Astrocyte of the cerebellum (primary cell): ENCODE results near the gene TEX36.

Source experiments
- DNase-seq: peaks from one replicate; pipeline ENCODE4 v3.0.0-alpha.2; 2011; ENCODE audit warnings: low read depth
- H3K4me3 ChIP-seq: 2 replicates; pipeline ENCODE4 v1.5.1; 2011; ENCODE audit warnings: mild to moderate bottlenecking, low read depth, low read length, moderate library complexity
- CTCF ChIP-seq: IDR thresholded peaks from 2 replicates; pipeline ENCODE4 v1.5.1; 2012; ENCODE audit warnings: low read length, low read depth, moderate library complexity, mild to moderate bottlenecking; ENCODE audit errors: missing control alignments
- in situ Hi-C: cut with HindIII; loops from 2 replicates; pipeline ENCODE4 v1.10.0; 2017; ENCODE audit warnings: low sequenced_read_pairs

TEX36 gene

DNA sequence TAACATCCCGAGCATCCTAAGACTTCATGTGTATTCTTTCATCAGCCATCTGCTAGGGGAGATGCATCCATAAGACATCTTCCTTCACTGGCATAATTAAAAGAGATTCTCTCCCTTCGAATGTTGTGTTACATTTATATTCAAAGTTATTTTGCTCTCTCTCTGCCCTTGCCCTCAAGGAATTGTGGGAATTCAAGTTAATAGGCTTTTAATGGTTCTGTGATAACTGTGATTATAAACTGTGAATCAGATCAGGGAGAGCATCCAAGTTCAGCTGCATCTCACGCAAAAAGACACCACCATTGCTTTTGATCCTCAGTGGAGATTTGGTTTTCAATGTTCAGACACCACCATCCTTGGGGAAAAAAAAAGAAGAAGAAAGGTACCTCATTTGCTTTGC, 9.2 kb upstream of the TEX36 start:
- TF ChIP-seq CTCF: no peak
- DNase-seq: no peak
- in situ Hi-C loops: no loop called here
- no peak overlapping the region for H3K4me3 ChIP-seq

- DNase-seq: peak; percentile 60
- no peak overlapping the region for H3K4me3 ChIP-seq
- in situ Hi-C loops: no loop called here
- TF ChIP-seq CTCF: no peak
These were observed 8.4 kb upstream of the TEX36 start for GRCh38 chr10:125691160-125691981.

DNA sequence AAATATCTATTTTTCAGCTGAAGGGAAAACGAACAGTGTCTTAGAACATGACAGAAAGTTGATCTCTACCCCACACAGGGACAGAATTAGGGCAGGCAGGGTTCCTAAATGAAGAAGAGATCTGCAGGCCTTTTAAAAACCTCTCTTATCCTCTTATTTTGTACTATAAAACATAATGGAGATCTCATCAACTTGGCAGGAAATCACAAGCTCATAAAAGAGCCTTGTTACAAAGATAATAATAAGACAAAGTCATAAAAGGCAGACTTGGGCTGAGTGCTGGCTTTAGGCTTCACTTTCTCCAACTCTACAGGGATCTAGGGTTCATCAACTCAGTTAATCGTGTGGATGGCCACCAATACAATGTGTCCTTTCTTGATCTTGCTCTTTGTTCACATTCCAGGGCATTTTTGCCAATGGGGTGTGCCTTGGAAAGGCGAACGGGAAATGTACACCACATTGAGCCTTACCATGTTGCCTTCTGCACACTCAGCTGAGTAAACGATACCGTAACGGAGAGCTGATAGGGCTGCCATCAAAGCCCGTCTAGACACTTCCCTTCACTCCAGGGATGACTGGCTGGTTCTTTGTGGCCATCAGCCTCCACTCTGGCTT, 7.1 kb upstream of the TEX36 start:
- in situ Hi-C loops: no loop called here
- no peak for DNase-seq
- TF ChIP-seq CTCF: no peak
- H3K4me3 ChIP-seq: no peak overlapping the region

DNA sequence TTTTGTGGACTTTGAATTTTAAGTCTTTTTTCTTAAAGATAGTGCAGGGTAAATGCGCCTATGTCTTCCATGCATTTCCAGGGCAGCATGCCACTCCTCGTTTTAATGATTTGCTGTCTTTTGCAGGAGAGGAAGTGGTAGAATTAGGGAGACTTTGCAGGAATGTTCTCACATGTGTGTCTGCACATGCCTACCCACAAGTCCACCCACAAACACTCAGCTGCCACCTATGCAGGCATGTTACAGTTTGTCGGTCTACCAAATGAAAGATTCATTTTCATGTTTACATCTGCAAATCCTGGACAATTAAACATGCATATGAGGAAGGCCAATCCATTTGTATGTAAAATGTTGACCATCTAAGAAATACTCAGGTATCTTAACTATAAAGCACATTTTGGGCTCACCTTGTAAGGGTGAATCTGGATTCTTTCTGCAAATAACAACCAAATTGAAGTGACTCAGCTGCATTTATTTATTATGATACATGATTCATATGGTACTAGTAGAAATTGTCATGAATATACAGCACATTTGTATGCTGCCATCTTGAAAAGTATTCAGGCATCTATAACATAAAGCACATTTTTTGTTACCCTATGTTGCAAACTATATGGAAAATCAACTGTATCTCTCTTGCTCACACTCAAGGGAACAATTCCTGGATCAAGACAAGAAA, 4.7 kb upstream of the TEX36 start:
- TF ChIP-seq CTCF: no peak
- no peak for DNase-seq

DNA sequence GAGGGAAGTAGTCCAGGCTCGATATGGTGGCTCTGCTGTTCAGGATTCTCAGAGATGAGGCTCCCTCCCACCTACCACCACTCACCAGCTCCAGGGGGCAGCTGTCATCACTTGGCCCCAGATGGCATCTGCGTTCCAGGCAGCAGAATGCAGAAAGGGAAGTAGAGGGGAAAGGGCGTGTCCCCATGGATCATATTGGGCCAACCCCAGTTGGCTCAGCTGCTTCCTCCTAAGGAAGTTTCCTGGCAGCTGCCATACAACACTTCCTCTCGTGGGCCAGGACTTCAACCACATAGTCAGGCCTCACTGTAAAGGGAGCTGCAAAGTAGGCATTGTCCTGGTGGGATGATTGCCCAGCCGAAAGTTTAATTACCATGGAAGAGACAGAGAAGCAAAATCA, 1.6 kb upstream of the TEX36 start:
- DNase-seq: no peak
- H3K4me3 ChIP-seq: no peak overlapping the region
- in situ Hi-C loops: no loop called here
- TF ChIP-seq CTCF: no peak

More for the DNA sequence above, 4.7 kb upstream of the TEX36 start:
- in situ Hi-C loops: no loop called here
- no peak overlapping the region for H3K4me3 ChIP-seq

DNA sequence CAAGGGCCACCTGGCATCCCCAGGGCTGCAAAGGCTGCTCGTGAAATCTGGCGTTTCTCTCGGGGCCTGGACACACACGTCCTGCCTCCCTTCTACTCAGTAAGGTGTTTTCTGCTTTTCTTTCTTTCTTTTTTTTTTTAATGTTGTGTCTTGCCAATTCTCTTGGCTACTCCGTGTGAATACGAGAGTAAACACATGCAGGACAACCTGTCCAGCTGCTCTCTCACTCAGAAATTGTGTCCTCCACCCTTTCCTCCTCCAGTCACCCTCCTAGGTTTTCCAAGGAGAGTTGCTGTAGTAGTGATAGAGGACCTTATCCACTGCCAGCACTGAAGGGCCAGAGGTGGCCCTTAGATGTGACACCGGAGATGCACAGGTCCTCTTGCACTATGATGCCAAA, 858 bp upstream of the TEX36 start:
- TF ChIP-seq CTCF: no peak
- no peak overlapping the region for H3K4me3 ChIP-seq
- in situ Hi-C loops: no loop called here
- DNase-seq: no peak
